Activated T-cell treated with anti-CD3 and anti-CD28 coated beads for 24 hours (primary cell): ENCODE measurements around the gene PKNOX2.

Experiments
- DNase-seq: peaks from one replicate; pipeline ENCODE4 v3.0.0-alpha.2; 2020; ENCODE audit warnings: low read depth

PKNOX2 gene

GRCh38 chr11:125236072-125236825 lies 71.7 kb downstream of the PKNOX2 start:
- no peak for DNase-seq

- no peak for DNase-seq
Observed at GRCh38 chr11:125239585-125240560, 75.3 kb downstream of the PKNOX2 start.

GRCh38 chr11:125241104-125241503 lies 76.6 kb downstream of the PKNOX2 start:
- DNase-seq, result no peak

GRCh38 chr11:125242141-125242775 lies 77.7 kb downstream of the PKNOX2 start:
- no peak for DNase-seq

- no peak for DNase-seq
Observed at GRCh38 chr11:125244166-125244565, 79.6 kb downstream of the PKNOX2 start.

GRCh38 chr11:125245299-125245698 lies 80.7 kb downstream of the PKNOX2 start:
- no peak for DNase-seq

GRCh38 chr11:125247431-125247830 lies 82.9 kb downstream of the PKNOX2 start:
- DNase-seq, result no peak

- DNase-seq, result no peak
Observed at GRCh38 chr11:125250318-125251213, 86.0 kb downstream of the PKNOX2 start.

- DNase-seq, result no peak
Observed at GRCh38 chr11:125251214-125251545, 86.6 kb downstream of the PKNOX2 start.

GRCh38 chr11:125251956-125252355 lies 87.4 kb downstream of the PKNOX2 start:
- DNase-seq, result no peak

- no peak for DNase-seq
Observed at GRCh38 chr11:125253289-125253688, 88.7 kb downstream of the PKNOX2 start.

GRCh38 chr11:125253795-125254525 lies 89.4 kb downstream of the PKNOX2 start:
- DNase-seq, result no peak

- no peak for DNase-seq
Observed at GRCh38 chr11:125256541-125257189, 92.1 kb downstream of the PKNOX2 start.

GRCh38 chr11:125257190-125257579 lies 92.6 kb downstream of the PKNOX2 start:
- no peak for DNase-seq

GRCh38 chr11:125257751-125258150 lies 93.2 kb downstream of the PKNOX2 start:
- no peak for DNase-seq

- DNase-seq, result no peak
Observed at GRCh38 chr11:125258291-125259032, 93.9 kb downstream of the PKNOX2 start.

- DNase-seq, result no peak
Observed at GRCh38 chr11:125261588-125261987, 97.0 kb downstream of the PKNOX2 start.

GRCh38 chr11:125262194-125262829 lies 97.8 kb downstream of the PKNOX2 start:
- DNase-seq, result no peak

GRCh38 chr11:125262830-125263218 lies 98.3 kb downstream of the PKNOX2 start:
- no peak for DNase-seq
